ENCODE results near the gene AP1G2.

Gene AP1G2

DNA sequence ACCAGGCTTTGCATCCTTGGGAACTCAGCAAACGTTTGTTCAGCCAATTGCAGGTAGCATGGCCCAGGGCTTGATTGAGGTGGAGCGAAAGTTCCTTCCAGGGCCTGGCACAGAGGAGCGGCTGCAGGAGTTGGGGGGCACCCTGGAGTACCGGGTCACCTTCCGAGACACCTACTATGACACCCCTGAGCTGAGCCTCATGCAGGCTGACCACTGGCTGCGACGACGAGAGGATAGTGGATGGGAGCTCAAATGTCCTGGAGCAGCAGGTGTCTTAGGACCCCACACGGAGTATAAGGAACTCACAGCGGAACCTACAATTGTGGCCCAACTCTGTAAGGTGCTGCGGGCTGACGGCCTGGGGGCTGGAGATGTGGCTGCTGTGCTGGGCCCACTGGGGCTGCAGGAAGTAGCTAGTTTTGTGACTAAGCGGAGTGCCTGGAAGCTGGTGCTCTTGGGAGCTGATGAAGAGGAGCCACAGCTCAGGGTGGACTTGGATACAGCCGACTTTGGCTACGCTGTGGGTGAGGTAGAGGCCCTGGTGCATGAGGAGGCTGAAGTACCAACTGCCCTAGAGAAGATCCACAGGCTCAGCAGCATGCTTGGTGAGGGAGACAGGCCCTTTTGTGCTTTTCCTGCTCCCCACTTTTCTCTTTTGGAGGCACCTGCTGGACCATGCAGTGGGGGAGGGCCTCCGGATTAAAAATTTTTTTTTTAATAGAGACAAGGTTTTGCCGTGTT is 10.7 kb downstream of the AP1G2 start:
- no peak for DNase-seq

DNA sequence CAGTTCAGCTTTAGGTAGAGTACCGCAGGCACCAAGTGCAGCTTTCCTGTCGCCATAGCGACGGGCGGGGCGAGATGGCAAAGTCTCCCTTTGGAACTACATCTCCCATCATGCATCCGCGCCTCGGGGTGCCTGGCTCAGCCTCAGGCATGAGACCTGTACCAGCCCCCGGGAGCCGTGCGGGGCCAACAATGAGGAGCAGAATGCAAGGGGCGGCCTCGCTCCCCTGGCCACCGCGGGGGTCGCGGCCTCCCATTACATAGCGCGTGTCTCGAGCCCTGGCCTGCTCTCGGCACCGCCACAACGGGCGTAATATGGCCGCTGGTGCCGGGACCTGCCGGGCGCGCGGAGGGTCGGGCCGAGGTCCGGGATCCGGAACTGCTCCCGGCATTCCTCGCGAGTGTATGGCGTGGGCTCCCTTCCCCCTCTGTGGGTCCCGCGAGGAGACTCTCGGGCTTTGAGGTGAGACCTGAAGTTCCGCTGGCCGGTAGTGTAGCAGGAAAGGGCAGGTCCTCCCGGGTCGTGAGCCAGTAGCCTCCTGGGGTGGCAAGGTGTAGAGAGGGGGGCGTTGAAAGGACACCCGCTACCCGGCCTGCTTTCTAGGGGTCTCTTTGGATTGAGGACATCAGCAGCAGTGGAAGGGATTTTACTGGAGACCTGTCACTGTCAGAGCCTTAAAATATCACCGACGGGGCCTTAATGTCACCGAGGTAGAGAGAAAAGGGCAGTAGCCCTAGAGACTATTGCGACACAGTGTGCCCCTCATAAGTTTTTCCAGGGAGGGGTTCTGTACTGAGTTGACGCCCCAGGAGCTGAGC is 11.5 kb downstream of the AP1G2 start, which contains the start of gene THTPA:
TSS of gene THTPA (plus strand) at position 390 of the 818 bp plus-strand sequence. CDS start 487 bp downstream, outside the sequence.
- DNase-seq = peak; percentile 85 to 88

DNA sequence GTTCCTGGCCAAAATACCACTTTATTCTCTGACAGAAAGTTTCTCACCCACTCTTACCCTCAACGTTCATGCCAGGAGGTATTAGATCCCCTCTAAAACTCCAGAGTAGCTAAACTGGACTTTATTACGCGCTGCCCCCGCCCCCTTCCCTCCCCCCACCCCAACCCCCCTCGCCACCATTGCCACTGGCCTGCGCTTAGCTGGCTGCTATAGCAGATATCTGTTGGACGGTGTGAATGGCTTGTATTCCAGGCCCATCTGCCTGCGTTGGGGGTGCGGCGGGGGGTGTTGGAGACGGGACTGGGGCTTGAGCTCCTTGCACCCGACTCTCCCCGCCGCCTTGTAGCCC is 12.1 kb downstream of the AP1G2 start:
- DNase-seq = no peak

DNA sequence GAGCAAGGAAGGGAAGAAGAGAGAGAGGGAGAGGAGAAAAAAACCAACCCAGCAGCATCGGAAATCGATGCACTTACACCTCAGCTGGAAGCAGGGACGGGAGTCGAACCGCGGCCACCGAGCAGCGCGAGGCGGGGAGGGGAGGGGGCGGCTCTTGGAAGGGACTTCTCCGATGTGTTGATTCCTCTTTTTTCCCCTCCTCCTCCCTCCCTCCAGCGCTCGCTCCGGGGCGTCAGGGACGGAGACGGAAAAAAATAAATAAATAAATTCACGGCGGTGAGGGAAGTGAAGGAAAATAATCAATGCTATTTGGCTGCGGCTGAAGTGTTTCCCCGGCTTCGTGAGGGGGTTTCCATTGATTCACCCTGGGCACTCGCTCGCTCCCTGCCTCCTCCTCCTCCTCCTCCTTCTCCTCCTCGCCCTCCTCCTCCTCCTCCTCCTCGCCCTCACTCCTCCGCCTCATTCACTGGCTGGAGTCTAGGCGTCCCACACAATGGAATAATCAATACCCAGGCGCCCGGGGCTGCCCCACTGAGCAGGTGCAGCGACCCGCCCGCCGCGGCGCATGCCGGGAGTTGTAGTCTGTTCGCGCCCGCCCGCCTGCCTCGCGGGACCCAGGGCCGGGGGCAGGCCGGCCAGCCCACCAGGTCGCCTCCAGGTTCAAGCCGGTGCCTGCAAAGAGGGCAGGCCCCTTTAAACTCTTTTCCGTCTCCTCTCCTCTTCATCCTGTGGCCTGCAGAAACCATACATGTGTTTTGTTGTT is 16.1 kb downstream of the AP1G2 start, which contains the start of gene ZFHX2:
TSS of gene ZFHX2 (minus strand) at position 500 of the 763 bp plus-strand sequence. CDS start 16,440 bp downstream, outside the sequence.
- peak; percentile 85 to 86 for DNase-seq

DNA sequence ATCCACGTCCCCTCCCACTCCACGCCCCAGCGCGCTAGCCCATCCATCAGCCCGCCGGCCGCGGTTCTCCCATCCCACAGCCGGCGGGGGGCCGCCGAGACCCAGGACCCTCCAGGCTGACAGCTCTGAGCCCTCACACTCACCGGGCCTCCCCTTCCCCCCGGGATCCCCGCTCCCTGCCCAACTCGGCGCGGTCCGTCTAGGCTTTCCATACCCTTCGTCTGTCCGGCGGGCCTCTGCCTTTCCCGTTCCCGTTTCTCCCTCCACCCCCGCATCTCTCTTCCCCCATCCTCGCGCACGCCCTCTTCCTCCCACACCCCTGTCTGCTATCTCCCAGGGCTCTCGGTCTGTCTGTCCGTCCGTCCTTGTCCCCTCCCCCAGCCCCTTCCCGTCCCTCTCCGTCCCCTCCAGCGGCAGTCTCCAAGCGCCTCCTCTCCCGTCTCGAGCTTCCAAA is 16.8 kb downstream of the AP1G2 start:
- DNase-seq = no peak

DNA sequence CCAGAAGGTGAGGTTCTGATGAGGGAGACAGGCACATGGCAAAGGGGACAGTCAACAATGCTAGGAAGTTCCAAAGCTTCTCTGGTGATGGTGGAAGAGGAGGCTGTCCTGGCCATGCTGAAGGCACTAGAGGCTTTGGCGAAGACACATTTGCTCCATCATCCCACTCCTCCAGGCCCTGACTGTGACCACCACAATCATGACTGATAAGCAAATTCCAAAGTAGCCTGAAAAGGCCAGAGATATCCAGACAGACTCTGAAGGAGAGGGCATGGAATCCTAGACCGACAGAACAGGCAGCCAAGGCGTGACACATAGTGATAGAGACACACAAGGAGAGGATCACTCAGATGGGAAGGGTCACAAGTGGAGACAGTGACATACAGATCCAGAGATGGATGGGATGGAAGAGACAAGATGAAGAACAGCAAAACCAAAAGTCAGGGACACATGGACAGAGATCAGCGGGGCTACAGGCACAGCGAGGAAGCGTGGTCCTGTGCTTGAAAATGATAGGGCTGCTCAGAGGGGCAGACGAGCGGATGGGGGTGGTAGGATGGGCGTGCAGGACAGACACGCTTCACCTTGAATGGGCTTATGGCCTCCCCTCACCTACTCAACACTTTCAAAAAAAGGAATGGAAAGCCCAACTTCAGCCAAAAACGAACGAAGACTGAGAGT is 17.3 kb downstream of the AP1G2 start:
- no peak for DNase-seq

DNA sequence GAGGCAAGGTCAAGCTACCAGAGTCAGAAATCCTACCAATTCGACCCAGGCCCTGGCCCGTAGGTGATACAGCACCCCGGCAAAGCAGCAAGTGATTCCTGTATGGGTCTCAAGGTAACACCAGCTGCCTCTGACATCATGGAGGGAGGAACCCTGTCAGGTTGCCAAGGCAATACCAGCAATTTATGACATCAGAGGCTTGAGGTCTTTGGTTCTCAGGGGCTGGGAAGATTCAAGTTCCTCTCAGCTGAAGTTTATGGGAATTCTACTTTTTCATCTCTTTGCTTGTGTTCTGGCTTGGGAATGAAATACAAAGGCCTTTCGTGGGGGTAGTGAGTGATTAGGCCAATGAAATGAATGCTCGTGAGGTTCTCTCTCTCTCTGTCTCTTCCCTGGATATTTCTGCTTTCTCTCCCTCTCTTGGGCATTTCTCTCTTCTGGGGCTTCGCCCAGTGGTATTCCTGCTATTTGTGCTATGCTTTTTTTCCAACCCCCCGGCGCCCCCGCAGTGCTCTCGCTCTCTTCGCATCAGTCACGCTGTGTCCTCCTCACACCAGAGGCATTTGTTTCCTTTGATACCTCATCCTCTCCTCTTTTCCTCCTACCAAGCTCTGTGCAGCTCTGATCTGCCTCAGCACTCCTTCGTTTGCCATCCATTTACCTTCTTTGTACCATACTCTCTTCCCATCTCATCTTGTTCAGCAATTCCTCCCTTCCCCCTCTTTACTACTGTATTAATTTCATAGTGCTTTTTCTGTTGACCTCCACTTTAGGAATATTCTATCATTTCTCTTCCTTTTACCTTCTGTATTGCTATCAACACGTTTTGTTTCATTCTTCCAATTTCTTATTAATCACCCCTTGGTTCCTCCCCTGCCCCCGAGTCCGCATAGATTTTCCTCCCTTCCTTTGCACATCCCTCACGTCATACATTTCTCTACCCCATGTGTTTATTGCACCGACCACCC is 19.0 kb downstream of the AP1G2 start:
- DNase-seq = peak in 1 of 2 experiments; percentile 12

DNA sequence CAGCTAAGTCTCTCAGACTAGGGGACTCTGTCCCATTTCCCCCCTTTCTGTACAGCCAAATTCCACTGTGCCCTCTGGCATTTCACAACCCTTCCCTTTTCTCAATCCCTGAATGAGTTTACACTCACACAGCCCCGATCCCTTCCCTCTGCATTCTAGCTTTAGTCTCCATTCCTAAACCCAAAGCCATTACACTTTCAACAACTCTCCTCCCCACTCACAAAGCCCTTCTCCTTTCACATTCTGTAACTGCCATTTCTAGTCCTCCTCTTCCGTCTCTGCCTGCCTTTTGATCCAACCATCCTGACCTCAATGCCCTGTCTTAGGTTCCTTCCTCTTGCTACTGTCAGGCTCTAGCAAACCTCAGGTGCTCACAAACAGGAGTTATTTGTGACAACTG is 19.7 kb downstream of the AP1G2 start:
- DNase-seq = no peak

DNA sequence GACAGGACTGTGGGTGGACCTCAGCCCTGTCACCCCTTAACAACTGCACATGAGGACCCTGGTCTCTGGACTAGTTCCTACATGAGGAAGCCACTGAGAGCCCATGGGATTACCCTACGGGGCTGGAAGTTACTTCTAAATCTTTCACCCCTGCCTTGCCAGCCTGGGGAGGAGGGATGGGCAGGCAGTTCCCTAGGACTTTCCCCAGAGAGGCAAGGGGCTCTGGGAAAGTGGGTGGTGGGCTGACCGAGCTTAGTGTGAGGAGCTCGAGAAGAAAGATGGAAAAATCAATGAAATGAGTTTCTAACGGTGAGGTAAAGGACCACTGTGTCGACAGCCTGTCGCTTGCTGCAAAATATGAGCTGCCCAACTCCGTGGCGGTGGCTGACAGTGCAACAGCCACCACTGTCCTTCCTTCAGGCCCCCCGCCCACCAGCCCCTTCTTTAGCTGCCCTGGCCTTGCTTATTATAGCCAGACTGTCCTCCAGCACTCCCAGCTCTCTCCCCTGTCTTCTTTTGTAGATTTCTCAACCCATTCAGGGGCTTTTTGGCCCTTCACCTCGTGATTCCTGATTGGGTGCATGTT is 21.0 kb downstream of the AP1G2 start:
- DNase-seq = no peak

DNA sequence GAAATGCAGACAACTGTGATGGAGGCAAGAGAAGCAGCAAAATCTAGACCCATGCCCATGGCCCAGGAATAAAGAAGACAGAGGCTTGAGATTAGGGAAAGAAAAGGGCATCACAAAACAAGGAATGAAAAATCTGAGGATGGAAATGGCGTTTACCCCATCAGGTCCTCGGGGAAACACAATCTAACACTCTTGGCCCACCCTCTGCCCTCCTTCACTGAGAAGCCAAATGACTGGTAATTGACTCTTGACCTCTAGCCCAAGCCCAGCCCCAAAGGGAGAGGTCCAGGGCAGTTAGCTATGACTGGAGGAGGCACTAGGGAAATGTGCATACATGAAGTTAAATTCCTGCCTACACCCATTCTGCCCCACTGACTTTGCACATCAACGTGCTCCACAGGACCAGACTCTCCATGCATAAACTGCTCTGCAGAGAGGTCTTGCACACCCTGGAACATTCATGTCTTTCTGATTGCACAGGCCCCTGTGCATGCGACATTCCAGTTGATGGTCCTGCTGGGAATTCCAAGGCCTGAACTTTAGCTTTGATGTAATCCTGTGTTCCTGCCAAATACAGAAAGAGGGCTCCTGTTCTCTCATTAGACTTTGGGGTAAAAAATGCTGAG is 21.7 kb downstream of the AP1G2 start:
- DNase-seq = no peak

DNA sequence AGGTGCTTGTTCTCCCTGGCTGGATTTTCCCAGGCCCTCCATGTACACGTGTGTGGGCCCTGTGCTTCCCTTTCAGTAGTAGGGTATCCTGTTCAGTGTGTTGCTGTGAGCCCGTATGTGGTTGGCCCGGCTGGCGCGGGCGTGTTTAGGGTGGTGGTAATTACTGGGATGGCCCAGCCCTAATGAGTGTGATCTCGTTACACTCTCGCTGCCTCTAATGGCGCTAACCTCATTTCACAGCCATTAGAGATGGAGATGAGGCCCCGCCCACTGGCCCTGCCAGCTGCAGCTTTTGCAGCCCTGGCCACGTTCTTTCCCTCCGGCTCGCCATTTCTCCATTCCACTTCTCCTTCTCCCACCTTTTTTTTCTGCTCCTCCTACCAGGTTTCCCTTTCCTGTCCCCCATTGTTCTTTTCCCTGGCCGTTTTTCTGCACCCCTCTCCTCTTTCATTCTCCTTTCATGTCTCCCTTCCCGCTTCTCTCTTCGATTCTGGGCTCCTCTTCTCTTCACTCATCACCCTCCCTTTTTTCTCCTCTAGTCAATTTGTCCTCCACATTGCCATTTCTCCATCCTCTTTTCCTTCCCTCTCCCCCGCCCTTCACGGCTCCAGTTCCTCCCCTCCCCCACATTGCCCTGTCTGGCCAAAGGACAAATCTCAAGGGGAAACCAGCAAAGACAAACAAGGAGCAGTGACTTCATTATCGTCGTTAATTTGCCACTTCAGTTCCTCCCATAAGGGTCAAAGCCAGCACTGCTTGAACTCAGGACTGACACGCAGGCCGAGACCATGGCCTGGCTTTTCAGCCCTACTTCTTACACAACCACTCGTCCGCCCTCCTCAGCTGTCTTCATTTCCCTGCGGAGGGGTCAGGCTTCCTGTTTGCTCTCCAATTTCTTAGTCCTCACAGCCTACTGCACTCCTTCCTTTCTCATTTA is 22.8 kb downstream of the AP1G2 start:
- peak; percentile 63 to 64 for DNase-seq

DNA sequence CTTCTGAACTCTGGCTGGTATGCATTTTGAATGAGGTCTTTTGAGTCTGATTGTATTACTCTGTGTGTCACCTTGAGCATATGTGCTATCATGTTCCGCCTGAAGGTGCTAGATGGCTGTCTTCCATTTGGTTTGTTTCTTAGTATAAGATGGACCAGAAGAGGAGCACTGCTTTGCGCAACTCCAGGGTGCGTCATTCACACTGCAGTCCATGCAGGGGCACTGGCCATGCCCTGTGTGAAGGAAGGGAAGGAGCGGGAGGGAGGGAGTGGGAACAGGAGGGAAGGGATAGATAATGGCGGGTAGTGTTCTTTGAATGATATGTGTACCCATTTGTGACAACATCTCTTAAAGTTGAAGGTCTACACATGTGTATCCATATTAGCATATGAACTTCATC is 24.2 kb downstream of the AP1G2 start:
- DNase-seq = no peak

DNA sequence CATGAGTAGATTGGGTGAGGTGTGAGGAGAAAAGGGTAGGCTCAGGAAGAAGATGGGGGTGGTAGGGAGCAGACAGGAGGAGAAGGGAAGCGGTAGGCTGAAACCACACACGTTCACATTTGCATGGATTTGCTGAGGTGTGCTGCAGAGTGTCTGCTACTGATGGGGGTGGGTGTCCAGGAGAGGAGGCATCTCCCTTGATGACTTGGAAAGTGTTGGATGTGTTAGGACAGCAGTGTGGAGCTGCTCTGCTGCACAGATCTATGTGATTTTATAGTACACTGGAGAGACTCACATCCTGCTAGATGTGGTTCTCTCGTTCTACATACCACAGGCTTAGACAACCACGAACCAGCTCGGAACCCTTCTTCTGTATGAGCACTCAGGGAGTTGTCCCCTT is 25.3 kb downstream of the AP1G2 start:
- no peak for DNase-seq

DNA sequence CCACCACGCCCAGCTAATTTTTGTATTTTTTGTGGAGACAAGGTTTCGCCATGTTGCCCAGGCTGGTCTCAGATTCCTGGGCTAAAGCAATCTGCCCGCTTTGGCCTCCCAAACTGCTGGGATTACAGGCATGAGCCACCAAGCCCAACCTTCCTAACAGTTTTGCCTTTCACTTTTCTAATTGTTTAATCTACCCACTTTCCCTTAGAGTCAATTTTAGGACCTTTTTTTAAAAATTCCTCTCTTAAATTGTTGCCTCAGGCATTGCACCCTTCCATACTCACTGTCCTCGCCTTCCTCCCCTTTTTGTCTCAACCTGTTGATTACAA is 27.5 kb downstream of the AP1G2 start:
- DNase-seq = no peak

DNA sequence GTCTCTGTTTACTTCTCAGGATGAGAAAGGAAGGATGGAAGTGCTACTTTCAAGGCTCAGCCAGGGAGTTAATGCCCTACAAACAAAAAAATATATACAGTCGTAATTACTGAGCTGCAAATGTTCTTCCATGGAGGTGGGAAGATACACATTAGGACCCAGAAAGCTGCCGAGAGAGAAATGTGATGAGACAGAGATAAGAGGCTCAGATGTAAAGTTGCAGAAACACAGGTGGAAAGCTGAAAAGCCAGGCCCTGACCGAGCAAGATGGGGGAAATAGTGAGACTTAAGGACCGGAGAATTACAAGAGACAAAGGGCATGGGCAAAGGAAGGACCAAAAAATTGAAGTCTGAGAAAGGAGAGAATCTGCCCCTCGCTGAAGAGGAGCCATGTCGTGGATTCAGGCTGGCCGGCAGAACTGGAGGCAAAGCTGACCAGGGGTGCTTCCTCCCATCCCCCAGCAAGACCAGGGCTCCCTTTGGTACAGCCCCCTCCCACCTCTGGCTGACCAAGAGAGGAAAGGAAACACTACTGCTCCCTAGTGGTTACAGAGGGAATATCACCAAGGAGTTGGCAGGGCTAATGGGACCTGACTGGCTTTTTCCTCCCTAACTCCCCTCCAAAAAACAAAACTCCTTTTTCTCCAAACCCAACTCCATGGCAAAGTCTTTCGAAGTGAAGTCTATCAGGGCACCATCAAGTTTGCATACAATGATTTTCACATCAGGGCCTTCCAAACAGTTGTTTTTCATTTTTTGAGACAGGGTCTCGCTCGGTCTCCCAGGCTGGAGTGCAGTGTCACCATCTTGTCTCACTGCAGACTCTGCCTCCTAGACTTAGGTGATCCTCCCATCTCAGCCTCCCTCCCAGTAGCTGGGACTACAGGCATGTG is 28.1 kb downstream of the AP1G2 start:
- peak; percentile 7 to 31 for DNase-seq

DNA sequence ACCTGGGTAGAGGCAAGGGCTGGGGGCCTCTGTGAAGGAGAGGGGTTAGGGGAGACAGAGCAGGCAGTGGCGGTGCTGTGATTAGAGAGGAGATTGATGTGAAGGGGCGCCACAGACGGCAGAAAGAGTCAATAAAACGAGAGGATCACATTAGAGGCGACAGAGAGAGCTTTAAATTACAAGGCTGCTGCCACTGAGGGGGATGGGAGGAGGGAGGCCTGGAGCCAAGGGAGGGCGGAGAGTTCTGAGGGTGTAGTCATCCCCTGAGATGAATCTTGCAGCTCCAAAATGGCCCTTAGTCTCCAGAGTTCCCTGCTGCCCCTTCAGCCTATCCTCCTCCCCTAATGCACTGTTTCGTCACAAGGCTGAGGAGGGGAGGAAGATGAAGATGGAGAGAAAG is 28.8 kb downstream of the AP1G2 start:
- DNase-seq = no peak

DNA sequence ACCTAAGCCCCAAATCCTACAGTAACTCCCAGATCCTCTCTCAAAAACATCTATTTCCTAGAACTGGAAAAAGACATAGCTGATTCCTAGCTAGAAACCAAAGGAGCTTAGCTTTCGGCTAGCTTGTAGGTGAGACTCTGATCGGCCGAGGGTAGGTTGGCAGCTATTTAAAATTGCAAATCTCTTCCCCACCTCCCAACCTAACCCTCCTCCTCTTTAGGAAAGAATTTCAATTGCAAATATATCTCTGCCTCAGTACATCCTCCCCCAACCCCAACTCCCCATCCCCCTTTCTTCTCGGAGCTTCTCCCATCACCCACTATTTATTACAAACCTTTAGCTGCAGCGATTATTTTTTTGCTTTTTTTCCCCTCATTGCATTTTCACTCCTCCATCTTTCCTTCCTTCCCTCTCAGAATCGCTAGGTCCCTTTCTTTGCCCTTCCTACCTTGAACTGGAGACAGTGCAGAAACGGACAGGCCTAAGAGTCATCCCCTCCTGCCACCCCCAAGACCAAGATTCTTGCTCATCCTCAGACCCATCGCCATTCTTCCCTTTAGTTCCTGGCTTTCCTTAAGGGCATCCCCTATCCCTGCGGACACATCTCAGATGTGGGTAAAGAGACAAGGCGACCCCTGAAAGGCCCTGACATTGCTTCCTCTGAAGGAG is 29.4 kb downstream of the AP1G2 start:
- DNase-seq = no peak

All from NCI-H1930 (cell line).